HCEC 1CT (cell line): Measurements from ENCODE around the gene MAFF.
"Not testable (repeated sequence)": the region's sequence is repeated elsewhere in the genome, so short reads cannot be mapped to it uniquely, and the experiment has no call there.

ENCODE experiments used
- DNase-seq: peaks from one replicate; pipeline ENCODE4 v3.0.0-alpha.2; 2017

The MAFF gene

DNA sequence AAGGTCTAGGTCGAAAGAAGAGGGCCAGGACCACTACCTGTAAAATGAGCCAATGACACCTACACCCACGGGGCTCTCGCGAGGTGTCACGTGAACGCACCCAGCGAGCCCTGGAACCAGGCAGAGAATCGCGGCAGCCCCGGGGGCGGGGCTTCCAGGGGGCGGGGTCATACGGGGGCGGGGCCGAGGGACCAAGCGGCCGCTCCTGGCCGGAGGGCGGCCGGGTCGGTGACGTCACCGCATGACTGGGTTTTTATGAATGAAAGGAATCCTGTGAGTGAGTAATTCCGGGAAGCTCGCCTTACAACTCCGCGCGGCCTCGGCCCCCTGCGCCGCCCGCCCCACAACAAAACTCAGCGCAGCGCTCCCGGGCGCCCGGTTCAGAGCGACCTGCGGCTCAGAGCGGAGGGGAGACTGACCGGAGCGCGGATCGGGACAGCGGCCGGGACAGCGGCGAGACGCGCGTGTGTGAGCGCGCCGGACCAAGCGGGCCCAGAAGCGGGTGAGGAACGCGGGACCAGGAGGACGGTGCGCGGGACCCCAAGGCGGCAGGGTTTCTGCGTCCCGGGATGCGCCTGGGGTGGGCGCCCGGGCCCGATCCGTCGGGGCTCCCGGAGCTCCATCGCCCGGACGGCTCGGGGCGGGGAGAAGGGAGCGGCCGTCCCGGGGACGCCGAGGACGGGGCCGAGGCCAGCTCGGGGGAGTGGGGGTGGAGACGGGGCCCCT, at the start of gene MAFF:
MAFF (plus strand) TSS at position 284 of the 726 bp plus-strand sequence. CDS start 11,860 bp downstream, outside the sequence.
- peak; percentile 95 for DNase-seq

DNA sequence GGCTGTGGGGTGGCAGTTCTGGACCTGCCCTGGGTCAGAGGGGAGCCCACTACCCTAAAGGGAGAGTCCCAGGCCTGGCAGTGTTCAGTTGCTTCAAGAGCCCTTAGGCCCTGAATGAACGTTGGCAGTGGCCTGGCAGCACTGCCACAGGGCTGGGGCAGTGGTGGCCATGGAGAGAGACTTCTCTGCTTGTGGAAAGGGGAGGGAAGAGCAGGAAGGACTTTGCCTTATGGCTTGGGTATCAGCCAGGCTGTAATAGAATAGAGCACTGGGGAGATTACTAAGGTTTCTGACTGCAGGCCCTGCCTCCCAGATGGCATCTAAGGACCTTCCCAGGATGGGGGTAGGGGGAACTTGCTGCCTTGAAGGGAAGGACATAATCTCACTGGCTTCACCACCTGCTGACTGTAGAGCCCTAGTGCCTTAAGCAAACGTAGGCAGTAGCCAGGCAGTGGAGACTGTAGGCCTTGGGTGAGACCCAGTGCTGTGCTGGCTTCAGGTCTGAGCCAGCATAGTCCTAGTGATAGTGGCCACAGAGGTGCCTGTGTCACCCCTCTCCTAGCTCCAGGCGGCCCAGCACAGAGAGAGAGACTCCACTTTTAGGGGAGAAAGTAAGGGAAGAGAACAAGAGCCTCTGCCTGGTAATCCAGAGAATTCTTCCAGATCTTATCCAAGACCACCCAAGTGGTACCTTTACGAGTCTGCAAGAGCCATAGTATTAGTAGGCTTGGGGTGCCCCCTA, 47.8 kb upstream of the MAFF start:
- DNase-seq, result no peak

DNA sequence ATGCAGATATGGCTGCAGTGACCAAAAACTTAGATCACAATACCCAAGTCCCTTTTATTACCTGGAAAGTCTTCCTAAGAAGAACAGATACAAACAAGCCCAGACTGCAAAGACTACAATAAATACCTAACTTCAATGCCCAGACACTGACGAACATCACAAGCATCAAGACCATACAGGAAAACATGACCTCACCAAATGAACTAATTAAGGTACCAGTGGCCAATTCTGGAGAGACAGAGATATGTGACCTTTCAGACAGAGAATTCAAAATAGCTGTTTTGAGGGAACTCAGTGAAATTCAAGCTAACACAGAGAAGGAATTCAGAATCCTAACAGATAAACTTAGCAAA, 47.3 kb upstream of the MAFF start:
- DNase-seq, result not testable (repeated sequence)

DNA sequence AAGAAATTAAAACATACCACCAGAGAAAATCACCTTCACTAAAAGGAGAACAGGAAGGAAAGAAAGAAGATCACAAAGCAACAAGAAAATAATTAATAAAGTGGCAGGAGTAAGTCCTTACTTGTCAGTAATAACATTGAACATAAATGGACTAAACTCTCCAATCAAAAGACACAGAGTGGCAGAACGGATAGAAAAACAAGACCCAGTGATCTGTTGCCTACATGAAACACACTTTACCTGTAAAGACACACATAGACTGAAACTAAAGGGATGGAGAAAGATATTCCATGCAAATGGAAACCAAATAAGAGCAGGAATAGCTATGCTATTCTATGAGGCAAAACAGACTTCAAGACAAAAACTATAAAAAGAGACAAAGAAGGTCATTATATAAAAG, 46.1 kb upstream of the MAFF start:
- DNase-seq, result no peak

DNA sequence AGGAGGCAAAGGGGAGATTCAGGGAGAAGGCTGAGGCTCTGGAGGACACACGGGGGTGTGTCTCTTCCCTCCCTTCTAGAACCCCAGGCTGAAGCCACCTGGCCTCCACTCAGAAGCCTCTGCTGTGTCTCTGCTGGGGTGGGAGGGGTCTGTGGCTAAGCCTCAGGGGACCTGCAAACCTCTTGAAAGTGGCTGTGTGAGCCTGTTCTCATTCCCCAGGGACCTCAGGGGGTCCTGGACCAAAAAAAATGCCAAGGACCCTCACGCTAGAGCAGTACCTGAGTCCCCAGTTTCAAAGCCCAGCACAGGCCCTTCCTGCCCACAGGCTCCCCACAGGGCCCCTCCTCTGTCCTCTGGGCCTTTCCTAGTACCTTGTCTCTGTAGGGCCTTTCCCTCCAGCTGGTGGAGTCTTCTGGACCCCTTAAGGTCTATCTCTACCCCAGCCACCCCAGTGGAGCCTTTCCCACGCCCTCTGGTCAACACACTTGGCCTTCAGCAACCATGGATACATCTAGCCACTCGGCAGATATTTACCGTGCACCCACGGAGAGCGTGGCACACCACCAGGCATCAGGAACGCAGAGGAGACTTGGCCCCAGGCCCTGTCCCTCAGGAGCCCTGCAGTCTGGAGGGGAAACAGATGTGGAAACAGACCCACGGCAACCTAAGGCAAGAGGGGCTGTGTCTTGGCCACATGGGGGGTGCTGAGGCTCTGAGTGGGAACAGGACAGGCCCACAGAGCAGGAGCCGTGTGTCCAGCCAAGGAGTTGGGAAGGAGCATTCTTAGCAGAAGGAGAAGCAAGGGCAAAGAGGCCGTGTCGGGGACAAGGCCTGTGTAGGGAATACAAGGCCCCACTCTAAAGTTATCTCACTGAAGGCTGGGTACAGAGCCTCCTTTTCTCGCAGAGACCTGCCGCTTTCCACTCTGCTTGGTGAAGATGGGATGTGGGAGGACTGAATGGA, 38.6 kb upstream of the MAFF start:
- no peak for DNase-seq

DNA sequence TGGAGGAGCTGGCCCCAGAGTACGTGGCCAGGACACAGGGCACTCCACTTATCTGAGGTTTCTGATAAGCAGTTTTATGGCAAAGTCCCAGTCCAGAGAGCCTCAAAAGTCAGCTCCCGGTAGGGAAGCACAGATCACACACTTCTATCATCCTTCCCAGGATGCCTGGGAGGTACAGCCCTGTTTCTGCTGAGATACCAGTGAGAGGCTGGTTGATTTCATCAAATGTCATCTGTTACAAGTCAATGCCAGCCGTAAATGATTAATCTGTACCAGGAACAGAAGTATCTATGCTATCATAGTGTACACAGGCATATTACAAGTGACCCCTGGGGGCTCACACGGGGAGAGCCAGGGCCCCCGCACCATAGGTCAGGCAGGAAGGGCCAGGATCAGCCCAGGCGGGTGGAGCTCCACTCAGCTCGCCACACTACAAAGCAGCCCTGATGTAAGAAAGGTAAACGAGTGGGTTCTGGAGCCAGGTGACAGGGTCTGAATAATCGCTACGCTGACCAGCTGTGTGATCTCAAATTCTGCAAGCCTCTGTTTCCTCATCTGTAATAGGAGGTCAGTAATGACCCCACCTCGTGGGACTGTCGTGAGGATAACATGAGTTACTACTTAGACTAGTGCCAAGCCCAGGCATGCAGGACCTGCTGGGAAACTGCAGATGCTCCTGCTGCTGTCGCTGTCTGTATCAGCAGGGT, 37.8 kb upstream of the MAFF start:
- DNase-seq, result no peak

DNA sequence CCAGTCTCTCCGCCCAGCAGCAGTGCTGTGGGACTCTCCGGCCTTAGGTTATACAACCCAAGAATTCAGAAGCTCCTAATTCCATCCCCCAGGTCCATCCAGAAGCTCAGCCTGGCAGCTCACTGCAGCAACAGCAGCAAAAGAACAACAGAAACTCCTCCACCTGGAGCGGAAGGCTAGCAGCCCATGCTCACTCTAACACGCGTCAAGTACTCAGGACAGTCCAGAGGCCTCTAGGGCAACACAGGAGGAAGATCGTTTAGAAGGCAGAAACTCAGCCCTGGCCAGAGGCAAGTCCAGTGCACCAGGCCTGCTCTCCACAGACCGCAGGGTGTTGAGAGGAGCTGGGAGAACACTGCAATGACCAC, 37.3 kb upstream of the MAFF start:
- no peak for DNase-seq

DNA sequence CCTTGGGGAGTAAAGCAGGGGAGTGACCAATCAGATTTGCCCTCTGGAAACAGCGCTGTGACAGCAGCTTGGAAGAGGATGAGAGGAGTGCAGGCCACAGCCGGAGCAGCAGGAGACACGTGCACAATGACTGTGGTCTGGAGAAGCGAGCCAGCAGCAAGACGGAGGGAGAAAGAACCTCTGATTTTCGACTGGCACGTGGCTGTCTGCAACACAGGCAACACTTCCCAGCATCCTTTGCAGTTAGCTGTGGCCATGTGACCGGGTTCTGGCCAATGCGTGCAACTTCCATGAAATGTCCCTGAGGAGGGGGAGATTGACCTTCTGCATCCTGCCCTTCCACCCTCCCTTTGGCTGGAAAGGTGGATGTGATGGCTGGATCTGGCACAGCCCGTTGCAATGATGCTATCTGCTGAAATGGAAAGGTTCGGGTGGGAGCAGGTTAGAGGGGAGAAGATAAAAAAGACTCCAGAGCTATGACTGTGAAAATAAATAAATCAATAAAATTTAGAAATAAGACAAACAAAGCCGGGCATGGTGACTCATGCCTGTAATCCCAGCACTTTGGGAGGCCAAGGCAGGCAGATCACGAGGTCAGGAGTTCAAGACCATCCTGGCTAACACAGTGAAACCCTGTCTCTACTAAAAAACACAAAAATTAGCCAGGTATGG, 35.7 kb upstream of the MAFF start:
- DNase-seq, result no peak

DNA sequence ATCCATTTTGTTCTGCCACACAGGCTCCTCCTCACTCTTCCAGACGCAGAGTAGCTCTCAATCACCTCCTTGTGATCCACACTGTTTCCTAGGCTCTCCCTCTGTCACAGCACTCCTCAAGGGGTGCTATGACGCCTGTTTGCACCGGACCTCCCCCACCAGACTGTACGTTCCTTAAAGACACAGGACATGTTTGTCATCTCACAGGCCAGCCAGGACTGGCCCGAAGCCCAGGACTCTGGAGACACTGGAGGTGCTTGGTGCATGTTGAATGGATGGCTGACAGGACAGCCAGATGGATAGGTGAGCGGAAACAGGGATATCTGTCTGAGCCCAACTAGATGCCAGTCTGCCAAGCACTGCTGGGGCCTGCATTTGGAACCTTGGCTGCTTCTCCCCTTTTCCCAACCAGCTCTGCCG, 33.8 kb upstream of the MAFF start:
- DNase-seq, result no peak

DNA sequence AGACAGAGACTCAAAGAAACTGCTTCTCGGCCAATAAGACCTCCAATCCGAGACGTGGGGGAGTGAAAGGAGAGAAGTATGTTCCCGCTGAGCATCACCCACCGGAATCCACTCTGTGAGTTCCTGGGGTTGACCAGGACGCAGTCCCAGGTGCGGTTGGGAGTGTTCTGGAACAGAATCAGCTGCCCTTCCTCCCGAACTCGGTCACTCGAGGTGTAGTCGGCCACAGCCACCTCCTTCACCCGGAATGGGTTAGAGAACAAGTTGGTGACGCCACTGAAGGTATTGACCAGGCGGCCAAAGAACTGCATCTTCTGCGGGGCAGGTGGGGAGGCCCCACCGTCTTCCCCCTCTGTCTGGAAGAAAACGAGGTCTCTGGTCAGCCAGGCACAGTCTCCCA, 32.7 kb upstream of the MAFF start:
- DNase-seq, result no peak

DNA sequence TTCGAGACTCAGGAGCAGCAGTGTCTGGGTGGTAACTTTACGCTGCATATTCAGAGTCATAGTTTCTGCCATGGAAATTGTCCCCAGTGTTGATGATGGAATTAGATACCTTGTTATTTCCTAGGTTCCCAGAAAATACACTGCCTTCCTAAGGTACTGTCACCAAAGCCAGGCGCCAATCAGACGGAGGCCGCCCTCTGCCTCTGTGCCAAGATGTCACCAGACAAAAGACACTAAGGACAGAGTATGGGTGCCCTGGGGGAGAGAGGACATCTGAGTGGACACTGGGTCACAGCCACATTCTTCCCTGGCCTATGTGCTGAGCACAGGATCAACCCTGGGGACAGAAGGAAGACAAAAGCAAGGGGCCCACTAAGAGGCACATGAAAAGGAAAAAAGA, 31.3 kb upstream of the MAFF start:
- DNase-seq, result no peak

DNA sequence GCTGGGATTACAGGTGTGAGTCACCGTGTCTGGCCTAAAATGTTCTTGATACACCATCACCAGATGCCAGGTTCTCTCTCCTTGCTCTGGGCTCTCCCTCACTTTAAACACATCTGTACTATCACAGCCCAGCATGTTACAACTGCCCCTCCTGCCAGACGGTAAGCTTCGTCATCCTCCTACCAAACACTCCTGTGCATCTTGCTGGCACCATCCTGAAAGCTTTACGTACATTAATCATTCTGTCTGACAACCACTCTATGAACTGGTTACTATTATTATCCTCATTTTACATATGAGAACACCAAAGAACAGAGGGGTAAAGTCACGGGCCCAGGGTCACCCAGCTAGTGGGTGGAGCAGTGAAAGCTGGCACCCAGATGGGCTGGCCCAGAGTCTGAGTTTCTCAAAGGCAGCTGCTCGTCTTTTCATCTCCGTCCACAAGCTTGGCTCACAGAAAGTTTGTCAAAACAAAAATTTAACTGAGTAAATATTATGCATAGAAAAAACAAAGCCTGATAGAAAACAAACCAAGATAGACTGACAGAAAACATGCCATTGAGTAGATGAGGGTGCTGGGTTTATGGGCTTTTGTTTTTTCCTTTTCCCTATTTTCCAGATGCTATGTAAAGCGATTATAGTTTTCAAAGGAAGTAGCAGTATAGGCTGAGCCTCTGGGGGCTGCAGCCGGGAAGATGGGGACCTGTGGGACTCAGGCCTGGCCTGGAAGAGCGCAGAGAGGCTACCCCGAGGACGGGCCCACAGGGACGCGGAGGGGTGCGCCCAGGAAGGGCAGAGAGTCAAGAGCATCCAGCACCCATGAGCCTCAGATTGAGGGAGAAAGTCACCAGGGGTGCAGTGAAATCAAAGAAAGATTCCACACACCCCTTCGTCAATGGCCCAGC, 29.6 kb upstream of the MAFF start:
- no peak for DNase-seq

DNA sequence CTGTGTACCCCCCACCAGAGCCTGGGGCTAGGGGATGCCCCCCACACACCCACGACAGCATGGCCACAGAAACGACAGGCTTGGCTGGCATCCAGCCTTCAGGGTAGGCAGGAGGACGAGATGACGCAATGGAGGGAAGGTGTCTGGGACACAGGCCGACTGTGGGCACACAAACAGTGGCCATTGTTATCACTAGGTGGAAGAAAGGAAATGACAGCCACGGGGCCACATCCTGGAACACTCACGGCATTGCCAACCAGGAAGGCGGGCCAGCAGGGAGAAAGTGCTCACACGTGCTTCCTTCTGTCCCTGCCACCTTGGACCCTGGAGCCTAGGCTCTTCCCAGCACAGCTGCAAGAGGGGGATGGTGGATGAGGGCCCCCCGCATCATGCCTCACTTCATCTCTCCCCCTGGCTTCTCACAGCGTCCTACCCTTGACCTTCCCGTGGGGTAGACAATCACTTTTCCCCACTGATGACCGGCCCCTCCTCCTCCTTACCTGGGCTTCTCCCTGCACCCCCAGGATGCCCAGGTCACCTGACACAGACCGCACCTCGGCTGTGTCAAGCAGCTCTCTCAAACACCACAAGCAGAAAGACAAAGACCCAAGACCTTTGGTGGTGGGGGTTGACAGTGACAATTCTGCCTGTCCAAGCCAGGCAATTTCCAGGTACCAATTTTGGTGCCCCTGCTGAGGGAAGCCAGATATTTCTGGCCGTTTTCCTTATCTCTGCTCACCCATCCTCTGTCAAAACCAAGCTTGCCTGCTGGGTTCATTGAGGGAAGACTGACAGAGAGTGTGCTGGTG, 28.8 kb upstream of the MAFF start:
- no peak for DNase-seq

DNA sequence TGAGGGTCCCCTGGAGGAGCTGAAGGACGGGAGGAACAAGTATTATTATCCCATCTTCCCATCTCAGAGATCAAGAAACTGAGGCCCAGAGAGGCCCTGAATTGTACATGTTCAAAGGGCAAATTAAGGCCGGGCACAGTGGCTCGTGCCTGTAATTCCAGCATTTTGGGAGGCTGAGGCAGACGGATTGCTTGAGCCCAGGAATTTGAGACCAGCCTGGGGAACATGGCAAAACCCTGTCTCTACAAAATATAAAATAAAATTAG, 28.2 kb upstream of the MAFF start:
- DNase-seq, result no peak

DNA sequence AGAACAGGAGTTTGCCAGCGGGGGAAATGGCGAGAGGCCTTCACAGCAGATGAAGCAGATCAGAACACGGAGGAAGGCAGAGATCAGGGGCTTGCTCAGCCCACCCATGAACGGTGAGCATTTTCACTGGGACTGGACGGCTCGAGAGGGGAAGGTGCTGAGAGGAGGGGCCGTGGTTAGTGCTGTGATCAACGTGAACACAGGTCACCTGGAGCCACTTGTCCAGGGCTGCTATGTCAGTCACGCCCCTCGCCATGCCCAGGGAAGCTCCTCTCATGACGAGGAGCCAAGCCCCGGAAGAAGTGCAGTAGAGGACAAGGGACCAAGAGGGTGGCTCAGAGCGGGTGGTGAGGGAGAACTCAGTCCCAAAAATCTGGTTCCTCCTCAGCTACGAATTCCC, 27.2 kb upstream of the MAFF start:
- no peak for DNase-seq

DNA sequence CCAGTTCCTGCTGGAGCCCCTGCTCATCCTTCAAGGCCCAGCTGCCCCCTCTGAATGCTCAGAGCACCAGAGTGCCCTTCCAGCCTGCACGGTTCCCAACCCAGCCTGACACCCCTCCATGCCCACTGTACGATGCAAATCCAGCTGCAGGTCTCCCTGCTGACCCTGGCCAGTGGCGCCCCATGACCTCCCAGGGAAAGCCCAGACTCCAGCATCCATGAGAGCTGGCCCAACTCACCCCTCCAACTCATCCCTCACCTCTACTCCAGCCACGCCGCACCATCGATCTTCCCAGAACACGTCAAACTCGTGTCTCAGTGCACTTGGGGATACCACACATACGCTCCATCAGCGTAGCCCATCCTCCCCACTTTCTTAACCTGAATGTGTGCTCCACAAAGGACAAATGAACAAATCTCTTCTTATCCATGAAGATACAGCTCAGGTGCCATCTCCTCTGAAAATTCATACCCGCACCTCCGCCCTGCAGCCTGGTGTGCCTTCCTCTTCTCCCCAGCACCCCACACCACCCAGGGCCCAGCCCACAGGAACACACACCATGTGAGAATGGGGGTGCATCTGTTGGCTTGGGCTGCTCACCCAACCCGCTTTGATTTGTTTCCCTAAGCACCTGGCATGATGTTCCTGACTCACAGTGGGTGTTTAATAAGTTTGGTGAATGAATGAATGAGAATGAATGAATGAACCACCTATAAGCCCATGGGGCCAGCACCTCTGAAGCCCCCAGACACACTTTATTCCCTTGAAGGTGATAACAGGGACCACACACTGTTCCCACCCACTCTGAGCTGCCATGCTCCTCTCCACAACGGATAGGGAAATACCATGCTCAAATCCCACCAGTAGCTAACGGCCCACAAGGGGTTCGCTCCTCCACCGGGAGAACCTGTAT, 26.3 kb upstream of the MAFF start:
- no peak for DNase-seq

DNA sequence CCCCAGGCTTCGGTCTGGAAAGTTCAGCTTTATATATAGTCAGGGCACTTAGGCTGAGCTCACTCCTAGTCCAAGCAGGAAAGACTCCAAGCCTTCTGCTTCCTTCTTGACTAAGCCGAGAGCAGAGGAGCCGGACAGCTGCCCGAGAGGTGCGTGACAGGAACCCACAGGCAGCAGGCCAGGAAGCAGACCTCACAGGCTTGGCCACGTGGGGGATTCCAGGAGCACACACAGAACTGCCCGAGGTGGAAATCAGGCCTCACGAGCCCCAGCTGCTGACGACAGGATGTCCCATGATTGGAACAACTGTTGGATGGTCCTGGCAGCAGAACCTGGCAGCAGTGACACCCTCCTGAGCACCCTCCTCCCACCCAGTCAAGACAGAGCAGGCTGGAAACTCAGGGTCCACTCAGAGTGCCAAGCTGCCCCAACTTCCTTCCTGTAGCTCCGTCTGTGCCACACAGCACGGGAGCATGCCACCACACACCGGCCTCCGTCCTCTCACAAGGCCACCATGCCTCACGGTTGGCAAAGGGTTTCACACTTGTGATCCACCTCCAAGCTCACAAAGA, 25.5 kb upstream of the MAFF start:
- peak; percentile 68 for DNase-seq

DNA sequence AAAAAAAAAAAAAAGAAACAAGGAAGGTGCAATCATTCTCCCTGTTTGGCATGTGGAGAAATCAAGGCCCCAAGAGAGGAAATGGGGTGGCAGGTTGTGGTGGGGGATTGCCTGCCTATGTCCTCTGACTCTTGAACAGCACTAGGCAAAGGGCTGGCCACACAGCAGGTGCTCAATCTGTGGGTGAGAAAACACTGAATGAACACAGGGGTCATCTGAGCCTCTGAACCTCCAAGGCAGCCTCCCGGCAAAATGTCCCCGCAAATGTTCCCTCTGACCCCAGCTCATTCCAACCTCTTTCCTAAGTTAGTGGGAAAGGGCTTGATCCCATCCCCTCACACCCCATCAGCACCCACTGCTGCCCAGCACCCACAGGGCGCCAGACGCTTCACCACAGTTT, 24.8 kb upstream of the MAFF start:
- DNase-seq, result no peak

DNA sequence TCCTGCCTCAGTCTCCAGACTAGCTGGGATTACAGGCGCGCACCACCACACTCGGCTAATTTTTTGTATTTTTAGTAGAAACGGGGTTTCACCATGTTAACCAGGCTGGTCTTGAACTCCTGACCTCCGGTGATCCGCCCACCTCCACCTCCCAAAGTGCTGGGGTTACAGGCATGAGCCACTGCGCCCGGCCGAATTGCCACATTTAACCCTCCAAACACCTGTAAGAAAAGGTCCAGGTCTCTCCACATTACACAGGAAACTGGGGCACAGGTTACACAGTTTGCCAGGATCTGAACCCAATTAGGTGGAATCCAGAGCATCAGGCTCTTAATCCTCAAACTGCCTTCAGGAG, 24.2 kb upstream of the MAFF start:
- not testable (repeated sequence) for DNase-seq
